Breast epithelium (tissue), 4 donors: Measurements from ENCODE around the gene REM2. TPM values are rescaled to one million over a fixed set of nuclear protein-coding genes. Genes with fewer than 3 reads are reported as not detected.
"Not testable (repeated sequence)": the region's sequence is repeated elsewhere in the genome, so short reads cannot be mapped to it uniquely, and the experiment has no call there.

Experiments used
- DNase-seq, 2 donors: peaks; one replicate each; pipeline ENCODE4 v3.0.0-alpha.2; 2019; ENCODE audit warnings: low spot score in 2 of 2
- H3K27ac ChIP-seq, 2 donors: fragments of 200-600 bp; sonication (generic) in 1 of 2; one replicate each; pipeline ENCODE4 v1.5.1; 2016 to 2019; ENCODE audit warnings: mild to moderate bottlenecking in 1 of 2
- H3K27me3 ChIP-seq, 2 donors: fragments of 200-600 bp; sonication (generic) in 1 of 2; one replicate each; pipeline versions ENCODE4 v1.5.1 to v1.6.0; 2017 to 2019; ENCODE audit warnings: control low read depth in 1 of 2, mild to moderate bottlenecking in 1 of 2
- H3K36me3 ChIP-seq: fragments of 200-600 bp; one replicate; pipeline ENCODE4 v1.5.1; 2019
- H3K4me1 ChIP-seq, 2 donors: fragments of 200-600 bp; sonication (generic); one replicate each; pipeline ENCODE4 v1.5.1; 2016 to 2019; ENCODE audit warnings: control low read depth in 1 of 2
- H3K4me3 ChIP-seq, 3 donors: fragments of 200-600 bp; sonication (generic); 1 replicate in 2 of 3; 2 replicates in 1 of 3; pipeline ENCODE4 v1.5.1; 2016 to 2019; ENCODE audit warnings: mild to moderate bottlenecking in 3 of 3, moderate library complexity in 2 of 3
- H3K9me3 ChIP-seq, 2 donors: fragments of 200-600 bp; sonication (generic) in 1 of 2; one replicate each; pipeline ENCODE4 v1.5.1; 2016 to 2019; ENCODE audit warnings: control low read depth in 1 of 2
- POLR2A ChIP-seq: fragments of 450-650 bp; IDR thresholded peaks from one replicate; pipeline ENCODE4 v1.6.1; 2016; ENCODE audit warnings: antibody characterized with exemption, mild to moderate bottlenecking, moderate library complexity
- POLR2AphosphoS5 ChIP-seq, 3 donors: sonication (generic); formaldehyde crosslinking; IDR thresholded peaks; one replicate each; pipeline ENCODE4 v1.6.1; 2017; ENCODE audit warnings: antibody characterized with exemption in 3 of 3
- intact Hi-C: fragments of 100-400 bp; cut with DNase I; formaldehyde crosslinking; loops from one replicate; pipeline ENCODE4 v1.15.1; 2023; ENCODE audit warnings: low total_unique reads
- total RNA-seq, 3 donors: library from RNA; depleted of rRNA; stranded (reverse); fragments of >200 nt; gene quantifications; one replicate each; pipeline ENCODE4 v1.1.0, GENCODE V29; 2016
- TF ChIP-seq, protein P1 (sequence below), 3 donors: fragments of 450-650 bp; IDR thresholded peaks; one replicate each; pipeline ENCODE4 v1.5.1; 2016 to 2017; ENCODE audit warnings: antibody characterized with exemption in 3 of 3, mild to moderate bottlenecking in 3 of 3, moderate library complexity in 3 of 3

Gene REM2
- total RNA-seq, 3 donors from 2014 or later: 0.96 to 1.3 (median 1.2) TPM

DNA sequence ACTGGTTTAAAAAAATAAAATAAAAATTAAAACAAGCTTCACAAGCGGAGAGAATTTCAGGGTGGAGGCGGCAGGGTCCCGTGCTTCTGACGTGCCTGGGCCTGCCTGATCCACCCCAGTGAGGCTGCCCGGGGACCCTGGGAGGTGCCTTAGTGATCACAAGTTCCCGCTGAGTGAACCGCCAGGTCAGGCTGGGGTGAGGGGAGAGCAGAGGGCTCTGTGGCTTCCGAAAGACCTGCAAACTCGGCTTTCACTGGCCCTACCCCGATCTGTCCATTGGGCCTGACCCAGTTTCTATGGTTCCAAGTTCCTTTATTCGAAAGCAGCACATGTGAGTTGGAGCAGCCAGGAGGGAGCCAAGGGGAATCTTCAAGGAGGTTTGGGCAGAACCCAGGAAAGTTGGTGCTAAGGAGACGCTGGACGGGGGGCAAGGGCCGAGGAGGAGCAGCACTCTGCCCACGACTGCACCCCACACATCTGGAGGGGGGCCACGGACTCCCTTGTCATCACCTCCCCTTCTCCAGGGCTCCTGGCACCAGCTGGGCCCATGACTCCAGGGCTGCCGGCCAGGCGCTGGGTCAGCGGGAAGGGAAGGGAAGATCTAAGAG is 33.7 kb upstream of the REM2 start:
- no peaks in the 10 kb centered on the region for H3K9me3 ChIP-seq
- no peaks in the 10 kb centered on the region for H3K27me3 ChIP-seq
- peaks cover 5% of the 10 kb centered on the region for H3K36me3 ChIP-seq
- H3K27ac ChIP-seq: peak overlapping the region; percentile 91 to 97
- H3K4me1 ChIP-seq: peaks cover 28 to 30% of the 10 kb centered on the region in 2 donors
- peak; percentile 50 to 63 for DNase-seq
- H3K4me3 ChIP-seq: peak overlapping the region; percentile 3 to 50 (median 11)
- TF ChIP-seq POLR2A (no peak), POLR2AphosphoS5 (IDR thresholded peaks at IDR 0.05) (peak; percentile 8 to 42 (median 15))
- intact Hi-C loops: no loop called here

DNA sequence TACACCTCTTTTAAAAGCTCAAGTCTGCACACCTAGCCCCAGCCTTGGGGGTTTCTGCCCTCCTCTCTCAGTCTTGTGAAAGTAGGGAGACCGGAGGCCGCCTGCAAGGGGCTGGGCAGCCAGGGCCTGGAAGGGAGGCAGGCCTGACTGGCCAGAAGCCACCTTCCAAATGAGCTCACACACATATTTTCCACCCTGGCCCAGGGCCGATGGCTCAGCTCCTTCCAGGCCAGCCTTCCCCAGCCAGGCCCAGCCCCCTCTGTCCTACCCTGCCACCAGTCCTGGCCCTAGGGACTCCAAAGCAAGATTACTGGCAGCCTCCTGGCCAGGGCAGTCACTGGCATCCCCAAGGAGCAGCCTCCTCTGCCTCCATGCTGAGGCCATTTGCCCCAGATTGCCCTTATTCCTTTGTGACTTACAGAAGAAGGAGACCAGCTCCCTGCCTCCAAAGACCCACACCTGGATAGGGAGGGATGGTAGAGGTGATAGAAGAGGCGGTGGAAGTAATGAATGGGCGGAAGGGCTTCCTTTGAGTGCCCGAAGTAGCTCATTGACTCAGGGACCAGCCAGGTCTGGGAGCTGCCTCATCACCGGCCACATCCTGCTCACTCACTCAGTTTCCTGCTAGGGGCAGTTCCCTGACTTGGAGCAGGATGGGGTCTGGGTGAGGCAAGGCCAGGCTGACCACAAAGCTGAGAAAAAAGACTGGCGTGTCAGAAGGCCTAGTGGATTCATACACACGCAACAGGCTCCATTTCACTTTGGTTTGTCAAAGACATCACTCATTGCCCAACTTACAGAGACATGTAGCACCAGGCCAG is 31.9 kb upstream of the REM2 start:
- TF ChIP-seq POLR2A: no peak
- TF ChIP-seq POLR2AphosphoS5 (IDR thresholded peaks at IDR 0.05): peak in 2 of 3 donors; percentile 79 to 85
- Histone ChIP-seq H3K4me1 (peaks cover 28% of the 10 kb centered on the region in 2 donors), H3K4me3 (peak overlapping the region in 1 of 3 donors; percentile 23), H3K27ac (peak overlapping the region; percentile 91 to 97), H3K36me3 (no peaks in the 10 kb centered on the region), H3K27me3 (no peaks in the 10 kb centered on the region), H3K9me3 (no peaks in the 10 kb centered on the region)
- peak; percentile 78 to 88 for DNase-seq
- intact Hi-C loops: no loop called here

DNA sequence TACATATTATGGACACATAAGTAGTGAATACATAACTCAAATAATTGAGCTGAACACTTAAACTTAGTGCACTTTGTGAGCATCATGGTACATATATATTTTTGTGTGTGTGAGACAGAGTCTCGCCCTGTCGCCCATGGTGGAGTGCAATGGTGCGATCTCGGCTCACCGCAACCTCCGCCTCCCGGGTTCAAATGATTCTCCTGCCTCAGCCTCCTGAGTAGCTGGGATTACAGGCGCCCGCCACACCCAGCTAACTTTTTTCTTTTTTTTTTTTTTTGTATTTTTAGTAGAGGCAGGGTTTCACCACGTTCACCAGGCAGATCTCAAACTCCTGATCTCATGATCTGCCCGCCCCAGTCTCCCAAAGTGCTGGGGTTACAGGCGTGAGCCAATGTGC is 30.8 kb upstream of the REM2 start:
- peak overlapping the region; percentile 91 to 97 for H3K27ac ChIP-seq

DNA sequence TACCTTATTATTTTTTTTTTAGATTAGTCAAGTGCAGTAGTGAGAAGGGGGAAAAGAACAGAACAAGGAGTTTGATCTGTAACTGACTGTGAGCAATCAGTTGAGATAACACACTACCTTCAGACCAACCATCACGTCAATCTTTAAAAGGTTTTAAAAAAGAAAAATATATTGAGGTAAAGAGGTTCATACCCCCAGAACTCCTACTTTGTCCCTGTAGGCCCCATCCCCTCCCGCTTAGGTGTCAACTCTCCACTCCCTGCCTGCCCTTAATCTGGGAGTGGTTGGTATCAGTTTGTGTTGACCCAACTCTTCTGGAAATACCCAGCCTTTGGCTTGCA is 30.5 kb upstream of the REM2 start:
- no peaks in the 10 kb centered on the region for H3K36me3 ChIP-seq
- peak overlapping the region; percentile 38 to 69 for H3K27ac ChIP-seq
- H3K9me3 ChIP-seq: no peaks in the 10 kb centered on the region
- no peaks in the 10 kb centered on the region for H3K27me3 ChIP-seq
- peaks cover 26 to 28% of the 10 kb centered on the region in 2 donors for H3K4me1 ChIP-seq
- no peak overlapping the region for H3K4me3 ChIP-seq
- no peak for DNase-seq
- intact Hi-C loops: no loop called here
- TF ChIP-seq POLR2AphosphoS5 (IDR thresholded peaks at IDR 0.05) (no peak), POLR2A (no peak)
- TF ChIP-seq, protein P1, sequence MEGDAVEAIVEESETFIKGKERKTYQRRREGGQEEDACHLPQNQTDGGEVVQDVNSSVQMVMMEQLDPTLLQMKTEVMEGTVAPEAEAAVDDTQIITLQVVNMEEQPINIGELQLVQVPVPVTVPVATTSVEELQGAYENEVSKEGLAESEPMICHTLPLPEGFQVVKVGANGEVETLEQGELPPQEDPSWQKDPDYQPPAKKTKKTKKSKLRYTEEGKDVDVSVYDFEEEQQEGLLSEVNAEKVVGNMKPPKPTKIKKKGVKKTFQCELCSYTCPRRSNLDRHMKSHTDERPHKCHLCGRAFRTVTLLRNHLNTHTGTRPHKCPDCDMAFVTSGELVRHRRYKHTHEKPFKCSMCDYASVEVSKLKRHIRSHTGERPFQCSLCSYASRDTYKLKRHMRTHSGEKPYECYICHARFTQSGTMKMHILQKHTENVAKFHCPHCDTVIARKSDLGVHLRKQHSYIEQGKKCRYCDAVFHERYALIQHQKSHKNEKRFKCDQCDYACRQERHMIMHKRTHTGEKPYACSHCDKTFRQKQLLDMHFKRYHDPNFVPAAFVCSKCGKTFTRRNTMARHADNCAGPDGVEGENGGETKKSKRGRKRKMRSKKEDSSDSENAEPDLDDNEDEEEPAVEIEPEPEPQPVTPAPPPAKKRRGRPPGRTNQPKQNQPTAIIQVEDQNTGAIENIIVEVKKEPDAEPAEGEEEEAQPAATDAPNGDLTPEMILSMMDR (IDR thresholded peaks at IDR 0.05): no peak

More for the DNA sequence above, 30.8 kb upstream of the REM2 start:
- H3K4me3 ChIP-seq, H3K36me3 ChIP-seq, H3K9me3 ChIP-seq, DNase-seq, intact Hi-C loops, H3K27me3 ChIP-seq: not testable (repeated sequence)
- H3K4me1 ChIP-seq: peaks cover 28% of the 10 kb centered on the region in 2 donors

DNA sequence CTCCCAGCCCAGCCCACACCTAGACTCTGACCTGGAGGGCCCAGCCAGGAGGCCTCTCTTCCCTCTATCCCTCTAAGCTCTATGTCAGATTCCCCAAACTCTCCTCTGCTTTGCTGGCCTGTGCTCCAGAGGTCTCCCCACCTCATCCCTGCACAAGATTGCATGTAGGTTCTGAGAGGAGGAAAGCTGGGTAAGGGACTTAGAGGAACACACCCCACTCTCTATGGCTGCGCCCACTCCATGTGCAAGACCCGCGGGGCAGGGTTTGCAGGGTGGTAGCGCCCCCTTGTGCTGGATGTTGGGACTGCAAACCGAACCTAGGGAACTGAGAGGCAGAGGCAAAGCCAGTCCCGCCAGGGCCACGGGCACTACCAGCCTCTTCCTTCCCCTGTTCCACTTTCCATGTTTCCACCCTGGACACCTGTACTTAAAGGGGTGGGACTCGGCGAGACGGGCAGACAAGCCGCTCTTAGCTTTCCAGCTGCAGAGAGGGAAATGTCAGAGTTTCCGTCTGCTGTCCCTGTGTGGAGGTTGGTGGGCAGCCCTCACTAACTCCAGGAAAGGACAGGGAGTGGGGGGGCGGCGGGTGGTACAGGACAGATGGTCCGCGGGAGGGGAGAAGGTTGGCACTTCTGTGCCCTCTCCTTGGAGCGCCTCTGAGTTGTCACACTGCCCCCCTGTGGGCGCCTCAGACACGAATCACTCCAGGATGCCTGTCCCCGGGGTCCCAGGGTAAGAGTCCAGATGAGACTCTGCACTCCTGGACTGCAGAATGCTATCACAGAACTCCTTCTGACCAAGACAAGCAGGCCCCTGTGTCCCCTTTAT is 29.9 kb upstream of the REM2 start:
- Histone ChIP-seq H3K4me3 (peak overlapping the region; percentile 20 to 64 (median 45)), H3K27me3 (no peaks in the 10 kb centered on the region), H3K4me1 (peaks cover 21 to 22% of the 10 kb centered on the region in 2 donors), H3K27ac (peak overlapping the region; percentile 38 to 69), H3K9me3 (no peaks in the 10 kb centered on the region), H3K36me3 (no peaks in the 10 kb centered on the region)
- TF ChIP-seq POLR2A: no peak
- peak; percentile 64 to 77 (median 66) for TF ChIP-seq POLR2AphosphoS5 (IDR thresholded peaks at IDR 0.05)
- TF ChIP-seq, protein P1 (IDR thresholded peaks at IDR 0.05): peak; percentile 94 to 96 (median 96)
- intact Hi-C loops: no loop called here
- peak; percentile 80 to 87 for DNase-seq

DNA sequence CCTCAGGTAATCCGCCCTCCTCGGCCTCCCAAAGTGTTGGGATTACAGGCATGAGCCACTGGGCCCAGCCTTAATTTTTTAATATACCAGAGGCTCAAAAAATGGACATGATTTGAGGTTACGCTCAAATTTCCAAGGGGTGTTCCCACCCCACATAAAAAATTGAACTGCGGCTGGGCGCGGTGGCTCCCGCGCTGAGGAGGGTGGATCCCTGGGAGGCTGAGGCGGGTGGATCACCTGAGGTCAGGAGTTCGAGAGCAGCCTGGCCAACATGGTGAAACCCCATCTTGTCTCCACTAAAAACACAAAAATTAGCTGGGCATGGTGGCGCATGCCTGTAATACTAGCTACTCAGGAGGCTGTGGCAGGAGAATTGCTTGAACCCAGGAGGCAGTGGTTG is 28.7 kb upstream of the REM2 start:
- H3K4me1 ChIP-seq: peaks cover 21 to 22% of the 10 kb centered on the region in 2 donors
- H3K27ac ChIP-seq, intact Hi-C loops, H3K4me3 ChIP-seq, H3K9me3 ChIP-seq, H3K36me3 ChIP-seq, H3K27me3 ChIP-seq: not testable (repeated sequence)
- peak in 1 of 2 donors; percentile 25 for DNase-seq
